ENCODE results near the gene DEPDC5. TPM values are rescaled to one million over a fixed set of nuclear protein-coding genes. Genes with fewer than 3 reads are reported as not detected.

The DEPDC5 gene
- total RNA-seq, 1 experiment from 2014 or later: 10.0 TPM

DNA sequence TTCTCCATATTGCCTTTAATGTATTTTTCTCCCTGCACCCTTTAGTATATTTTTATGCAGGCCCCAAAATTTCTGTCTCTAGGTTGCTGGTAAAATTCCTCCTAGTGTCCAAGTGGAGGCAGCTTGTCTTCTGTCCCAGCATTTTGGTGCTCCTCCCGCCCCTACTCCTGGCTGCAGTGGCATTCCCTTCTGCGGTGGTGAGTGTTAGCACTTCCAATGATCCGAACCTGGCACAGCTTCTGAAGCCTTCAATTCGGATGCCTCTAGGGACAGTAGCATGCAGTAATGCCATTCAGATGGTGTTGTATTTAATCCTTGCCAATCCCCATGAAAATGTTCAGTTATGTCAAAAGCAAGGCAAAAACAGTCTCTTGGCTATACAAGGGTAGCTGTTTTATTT lies 196.4 kb downstream of the DEPDC5 start:
- DNase-seq (ENCODE audit: low spot score): no peak

DNA sequence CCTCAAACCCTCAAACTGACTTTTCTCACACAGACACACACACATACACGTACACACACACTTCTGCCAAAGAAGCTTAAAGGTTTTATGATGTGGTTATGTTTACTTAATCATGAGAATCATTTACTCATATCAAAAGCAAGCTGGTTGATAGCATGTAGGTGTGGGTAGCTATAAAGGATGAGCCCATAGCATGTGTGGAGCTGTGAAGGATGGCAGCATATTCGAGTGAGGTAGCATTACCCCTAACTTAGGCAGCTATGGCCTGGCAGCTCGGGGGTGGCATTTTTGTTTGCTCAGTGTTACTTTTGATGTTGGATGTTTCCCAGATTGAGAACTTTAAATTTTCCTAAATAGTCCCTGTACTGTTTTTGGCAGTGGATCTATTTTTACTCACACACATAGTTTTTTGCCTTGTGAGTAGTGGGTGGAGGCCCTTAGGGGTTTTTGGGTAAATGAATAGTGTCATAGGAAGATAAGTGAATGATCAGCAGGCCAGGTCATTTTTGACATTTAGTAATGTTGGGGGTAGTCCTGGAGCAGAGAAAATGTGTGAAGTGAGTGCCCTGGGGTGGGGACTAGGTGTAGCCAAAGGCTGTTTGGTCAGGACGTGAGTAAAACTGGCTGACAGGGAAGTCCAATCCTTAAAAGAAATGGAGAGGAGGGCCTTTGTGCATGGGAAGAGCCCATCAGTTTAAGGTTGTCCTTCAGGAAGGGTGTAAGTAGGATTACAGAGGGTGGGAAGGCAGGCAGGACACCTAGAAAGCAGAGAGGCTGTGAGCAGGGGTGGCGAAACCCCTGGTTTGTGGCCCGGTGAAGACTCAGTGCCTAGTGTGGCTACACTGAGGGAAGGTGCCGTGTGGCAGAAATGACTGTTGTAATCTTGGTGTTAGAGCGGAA lies 197.6 kb downstream of the DEPDC5 start:
- no peak for DNase-seq (ENCODE audit: low spot score)

DNA sequence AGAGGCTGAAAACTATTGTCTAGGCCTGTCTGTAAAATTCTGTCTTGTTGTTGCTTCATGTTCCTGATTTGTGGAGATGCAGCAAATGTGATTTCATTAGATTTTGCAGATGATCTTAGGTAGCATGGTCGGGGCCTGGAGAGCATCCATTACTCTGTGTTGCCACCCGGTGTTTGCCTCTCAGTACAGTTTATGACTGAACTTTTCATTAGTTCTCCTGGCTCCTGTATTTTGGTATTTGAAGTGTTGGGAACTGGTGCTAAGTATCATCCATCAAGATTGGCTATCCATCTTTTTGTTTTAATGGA lies 198.2 kb downstream of the DEPDC5 start:
- no peak for DNase-seq (ENCODE audit: low spot score)

DNA sequence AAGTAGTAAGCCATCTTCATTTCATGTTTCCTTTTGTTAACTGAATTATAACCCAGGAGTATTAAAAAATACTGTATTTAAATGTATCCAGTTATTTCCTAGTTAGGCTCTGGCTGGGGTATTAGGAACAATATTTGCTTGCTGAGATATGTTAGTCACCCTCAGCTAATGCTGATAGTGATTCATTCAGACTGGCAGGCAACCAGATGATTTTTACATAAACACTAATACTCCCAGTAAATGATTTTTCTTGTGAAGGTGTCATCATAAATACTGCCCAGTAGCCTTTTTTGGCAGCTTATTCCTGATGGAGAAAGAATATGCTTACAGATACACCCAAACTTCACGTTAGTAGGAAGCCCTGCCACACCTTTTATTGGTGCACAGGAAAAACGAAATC lies 198.7 kb downstream of the DEPDC5 start:
- no peak for DNase-seq (ENCODE audit: low spot score)

DNA sequence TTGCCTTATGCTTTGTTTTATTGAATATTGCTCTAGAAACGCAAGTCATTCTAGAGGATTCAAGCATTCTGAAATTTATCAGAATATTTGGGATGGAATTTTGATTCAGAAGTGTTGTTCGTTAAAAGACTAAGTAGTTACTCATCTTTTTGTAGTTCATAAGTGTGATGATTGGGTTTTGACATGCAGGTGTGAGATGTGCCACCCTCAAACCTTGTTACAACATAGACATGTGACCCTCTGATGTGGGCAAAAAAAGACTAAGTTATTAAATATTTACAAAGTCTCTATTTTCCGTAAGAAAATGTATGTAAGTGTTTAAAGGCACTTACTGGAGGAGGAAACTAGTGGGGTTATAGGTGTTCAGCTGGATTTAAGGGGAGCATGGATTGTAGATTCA lies 199.4 kb downstream of the DEPDC5 start:
- no peak for DNase-seq (ENCODE audit: low spot score)

DNA sequence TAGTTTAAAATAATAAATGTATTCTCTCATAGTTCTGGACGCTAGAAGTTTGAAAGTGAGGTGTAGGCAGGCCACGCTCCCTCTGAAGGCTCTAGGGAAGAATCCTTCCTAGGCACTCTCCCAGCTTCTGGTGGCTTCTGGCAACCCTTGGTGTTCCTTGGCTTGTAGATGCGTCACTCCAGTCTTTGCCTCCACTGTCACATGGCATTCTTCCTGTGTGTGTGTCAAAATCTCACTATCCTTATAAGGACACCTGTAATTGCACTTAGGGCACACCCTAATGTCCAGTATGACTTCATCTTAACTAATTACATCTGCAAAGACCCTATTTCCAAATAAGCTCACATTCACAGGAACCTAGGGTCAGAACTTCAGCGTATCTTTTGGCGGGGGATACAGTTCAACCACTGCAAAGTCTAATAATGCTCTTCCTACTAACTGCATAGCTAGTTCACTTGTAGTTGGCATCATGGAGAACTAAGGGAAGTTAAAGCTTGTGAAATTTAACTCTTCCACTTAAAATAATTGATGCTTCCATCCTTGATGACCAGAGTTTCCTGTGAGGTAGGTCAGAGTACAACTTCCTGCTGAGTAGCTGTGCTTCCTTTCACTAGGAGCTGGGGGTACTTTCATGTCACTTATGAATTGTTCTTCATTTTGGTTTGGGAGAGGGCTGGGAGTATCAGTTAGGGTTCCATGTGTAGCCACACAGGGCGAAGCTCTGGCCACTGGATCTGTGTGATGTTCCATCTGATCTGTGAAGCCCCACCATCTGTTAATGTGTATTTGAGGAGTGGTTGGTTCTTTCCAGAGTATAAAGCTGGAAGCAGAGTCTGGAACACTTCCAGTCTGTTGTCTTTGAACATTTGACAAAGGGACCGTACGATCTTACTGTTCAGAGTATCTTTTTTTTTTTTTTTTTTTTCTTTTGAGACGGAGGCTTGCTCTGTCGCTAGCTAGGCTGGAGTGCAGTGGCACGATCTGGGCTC lies 201.0 kb downstream of the DEPDC5 start:
- no peak for DNase-seq (ENCODE audit: low spot score)

DNA sequence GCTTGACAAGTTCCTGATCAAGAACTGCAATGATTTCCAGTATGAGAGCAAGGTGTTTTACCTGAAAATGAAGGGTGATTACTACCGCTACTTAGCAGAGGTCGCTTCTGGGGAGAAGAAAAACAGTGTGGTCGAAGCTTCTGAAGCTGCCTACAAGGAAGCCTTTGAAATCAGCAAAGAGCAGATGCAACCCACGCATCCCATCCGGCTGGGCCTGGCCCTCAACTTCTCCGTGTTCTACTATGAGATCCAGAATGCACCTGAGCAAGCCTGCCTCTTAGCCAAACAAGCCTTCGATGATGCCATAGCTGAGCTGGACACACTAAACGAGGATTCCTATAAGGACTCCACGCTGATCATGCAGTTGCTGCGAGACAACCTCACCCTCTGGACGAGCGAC lies 202.5 kb downstream of the DEPDC5 start:
- DNase-seq (ENCODE audit: low spot score): no peak

Small RNAs within 50 kb of the gene (small RNA-seq; reads per million reads assigned to genes)
- not detected for gene RN7SL20P

Other genes starting within 250 kb of the DEPDC5 start
- 44.7 and 60.8 TPM in 2 replicates for gene PISD, start 91.8 kb upstream of the DEPDC5 start, total RNA-seq (2014; rRNA removed; shearing (Covaris generic))
- 5.3 and 6.9 TPM in 2 replicates for gene PRR14L, start 3.9 kb upstream of the DEPDC5 start, total RNA-seq (2014; rRNA removed; shearing (Covaris generic))
- gene YWHAH, start 190.5 kb downstream of the DEPDC5 start, total RNA-seq (2014; rRNA removed; shearing (Covaris generic)): 110 and 111 TPM in 2 replicates